NCI-H1092 treated with DMSO at 0.1 percent for 48 hours (cell line): ENCODE data around the gene RRN3.
"Not testable (repeated sequence)": the region's sequence is repeated elsewhere in the genome, so short reads cannot be mapped to it uniquely, and the experiment has no call there.

Experiments used
- DNase-seq: peaks from one replicate; lab custom pipeline; 2025; lab: John Stamatoyannopoulos, UW

RRN3 gene

GRCh38 chr16:15027503-15028344 lies 66.3 kb downstream of the RRN3 start:
- not testable (repeated sequence) for DNase-seq

GRCh38 chr16:15027051-15027450 lies 67.0 kb downstream of the RRN3 start:
- DNase-seq: not testable (repeated sequence)

GRCh38 chr16:15025234-15025951 lies 68.7 kb downstream of the RRN3 start:
- DNase-seq: not testable (repeated sequence)

- DNase-seq: not testable (repeated sequence)
Measured at GRCh38 chr16:15024858-15025199, 69.2 kb downstream of the RRN3 start.

GRCh38 chr16:15023381-15024077 lies 70.5 kb downstream of the RRN3 start:
- DNase-seq: not testable (repeated sequence)

GRCh38 chr16:15022194-15022593 lies 71.9 kb downstream of the RRN3 start:
- peak; percentile 31 for DNase-seq

- not testable (repeated sequence) for DNase-seq
Measured at GRCh38 chr16:15021429-15021828, 72.6 kb downstream of the RRN3 start.

GRCh38 chr16:15016951-15017580 lies 77.0 kb downstream of the RRN3 start:
- DNase-seq: not testable (repeated sequence)

GRCh38 chr16:15016354-15016753 lies 77.7 kb downstream of the RRN3 start:
- not testable (repeated sequence) for DNase-seq

GRCh38 chr16:15015671-15016070 lies 78.4 kb downstream of the RRN3 start:
- DNase-seq: not testable (repeated sequence)

- DNase-seq: not testable (repeated sequence)
Measured at GRCh38 chr16:15012941-15013340, 81.1 kb downstream of the RRN3 start.
